SH-SY5Y (cell line): ENCODE measurements around the gene CCL23.

Source experiments
- GATA2 ChIP-seq: IDR thresholded peaks from 2 replicates; pipeline ENCODE4 v1.6.1; 2011; ENCODE audit warnings: mild to moderate bottlenecking, low read depth, low read length
- GATA3 ChIP-seq: IDR thresholded peaks from 2 replicates; pipeline ENCODE4 v1.6.1; 2011; ENCODE audit warnings: low read depth, mild to moderate bottlenecking, low read length, moderate library complexity

DNA sequence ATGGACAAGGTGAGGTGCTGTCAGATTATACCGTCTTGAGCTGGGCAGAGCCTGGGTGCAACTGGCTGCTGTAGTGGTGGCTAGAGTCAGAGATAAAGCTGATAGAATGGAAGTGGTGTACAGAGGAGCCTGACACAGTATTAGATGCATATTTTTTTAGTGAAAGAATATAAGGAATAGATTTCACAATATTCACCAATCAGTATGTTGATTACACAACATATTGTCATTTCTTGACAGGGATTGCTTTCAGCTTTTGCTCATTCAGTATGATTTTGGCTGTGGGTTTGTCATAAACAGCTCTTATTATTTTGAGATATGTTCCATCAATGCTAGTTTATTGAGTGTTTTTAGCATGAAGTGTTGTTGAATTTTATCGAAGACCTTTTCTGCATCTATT is 1.7 kb upstream of the CCL23 start:
- TF ChIP-seq GATA3 (no peak), GATA2 (no peak)
